B cell (primary cell): Measurements from ENCODE around the gene MNAT1.

Experiments
- EZH2 ChIP-seq: IDR thresholded peaks from 2 replicates; pipeline ENCODE4 v1.6.1; 2012; ENCODE audit warnings: borderline replicate concordance, low read depth, mild to moderate bottlenecking, moderate library complexity, low read length; ENCODE audit not compliant: insufficient read depth, poor library complexity, severe bottlenecking
- TF ChIP-seq, protein P1 (sequence below): fragments of 200-600 bp; IDR thresholded peaks from one replicate; pipeline ENCODE4 v1.8.0; 2022; ENCODE audit warnings: antibody characterized with exemption, mild to moderate bottlenecking

DNA sequence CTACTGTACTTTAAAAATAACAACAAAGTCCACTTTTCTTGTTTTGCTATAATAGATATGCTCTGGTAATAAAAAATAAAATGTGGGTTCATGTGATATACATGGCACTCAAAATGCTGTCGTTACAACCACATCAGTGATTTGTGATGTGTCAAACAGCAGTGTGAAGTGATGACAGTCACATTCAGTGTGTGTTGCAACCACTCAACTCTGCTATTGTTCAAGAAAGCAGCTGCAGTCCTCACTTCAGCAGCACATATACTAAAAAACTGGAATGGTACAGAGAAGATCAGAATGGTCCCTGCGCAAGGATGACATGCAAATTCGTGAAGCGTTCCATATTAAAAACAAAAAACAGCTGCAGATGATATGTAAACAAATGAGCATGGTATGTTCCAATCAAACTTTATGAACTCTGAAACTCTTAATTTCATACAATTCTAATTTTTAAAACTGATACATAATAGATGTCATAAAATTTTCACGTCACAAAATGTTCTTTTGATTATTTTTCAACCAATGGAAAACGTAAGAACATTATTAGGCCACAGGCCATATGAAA lies 239.6 kb downstream of the MNAT1 start:
- TF ChIP-seq, protein P1, sequence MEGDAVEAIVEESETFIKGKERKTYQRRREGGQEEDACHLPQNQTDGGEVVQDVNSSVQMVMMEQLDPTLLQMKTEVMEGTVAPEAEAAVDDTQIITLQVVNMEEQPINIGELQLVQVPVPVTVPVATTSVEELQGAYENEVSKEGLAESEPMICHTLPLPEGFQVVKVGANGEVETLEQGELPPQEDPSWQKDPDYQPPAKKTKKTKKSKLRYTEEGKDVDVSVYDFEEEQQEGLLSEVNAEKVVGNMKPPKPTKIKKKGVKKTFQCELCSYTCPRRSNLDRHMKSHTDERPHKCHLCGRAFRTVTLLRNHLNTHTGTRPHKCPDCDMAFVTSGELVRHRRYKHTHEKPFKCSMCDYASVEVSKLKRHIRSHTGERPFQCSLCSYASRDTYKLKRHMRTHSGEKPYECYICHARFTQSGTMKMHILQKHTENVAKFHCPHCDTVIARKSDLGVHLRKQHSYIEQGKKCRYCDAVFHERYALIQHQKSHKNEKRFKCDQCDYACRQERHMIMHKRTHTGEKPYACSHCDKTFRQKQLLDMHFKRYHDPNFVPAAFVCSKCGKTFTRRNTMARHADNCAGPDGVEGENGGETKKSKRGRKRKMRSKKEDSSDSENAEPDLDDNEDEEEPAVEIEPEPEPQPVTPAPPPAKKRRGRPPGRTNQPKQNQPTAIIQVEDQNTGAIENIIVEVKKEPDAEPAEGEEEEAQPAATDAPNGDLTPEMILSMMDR = no peak
- TF ChIP-seq EZH2 = no peak
